GM12891 (cell line): ENCODE measurements around the gene C5orf24.
"Not testable (repeated sequence)": the region's sequence is repeated elsewhere in the genome, so short reads cannot be mapped to it uniquely, and the experiment has no call there.

Experiments used
- DNase-seq: peaks from one replicate; pipeline ENCODE4 v3.0.0; 2011; ENCODE audit warnings: low spot score; ENCODE audit not compliant: insufficient read length
- FAIRE-seq: peaks from 2 replicates; lab custom pipeline; 2011; peaks lifted over from hg19 to GRCh38; lab: Jason Lieb, UNC
- PAX5 ChIP-seq: IDR thresholded peaks from 2 replicates; pipeline ENCODE4 v1.6.1; 2011; ENCODE audit warnings: low read length, moderate library complexity, mild to moderate bottlenecking; ENCODE audit not compliant: insufficient read depth, severe bottlenecking
- POLR2A ChIP-seq: IDR thresholded peaks from 2 replicates; pipeline ENCODE4 v1.6.1; 2011; ENCODE audit warnings: low read depth, low read length, control low read depth
- POLR2AphosphoS5 ChIP-seq: IDR thresholded peaks from 2 replicates; pipeline ENCODE4 v1.6.1; 2011; ENCODE audit warnings: low read depth, low read length, control low read depth
- POU2F2 ChIP-seq: IDR thresholded peaks from 2 replicates; pipeline ENCODE4 v1.6.1; 2011; ENCODE audit warnings: low read depth, mild to moderate bottlenecking, control low read depth, low read length, moderate library complexity
- SPI1 ChIP-seq: IDR thresholded peaks from 2 replicates; pipeline ENCODE4 v1.6.1; 2011; ENCODE audit warnings: low read depth, low read length, control low read depth
- TAF1 ChIP-seq: IDR thresholded peaks from 2 replicates; pipeline ENCODE4 v1.6.1; 2011; ENCODE audit warnings: low read depth, low read length, control low read depth

The C5orf24 gene

DNA sequence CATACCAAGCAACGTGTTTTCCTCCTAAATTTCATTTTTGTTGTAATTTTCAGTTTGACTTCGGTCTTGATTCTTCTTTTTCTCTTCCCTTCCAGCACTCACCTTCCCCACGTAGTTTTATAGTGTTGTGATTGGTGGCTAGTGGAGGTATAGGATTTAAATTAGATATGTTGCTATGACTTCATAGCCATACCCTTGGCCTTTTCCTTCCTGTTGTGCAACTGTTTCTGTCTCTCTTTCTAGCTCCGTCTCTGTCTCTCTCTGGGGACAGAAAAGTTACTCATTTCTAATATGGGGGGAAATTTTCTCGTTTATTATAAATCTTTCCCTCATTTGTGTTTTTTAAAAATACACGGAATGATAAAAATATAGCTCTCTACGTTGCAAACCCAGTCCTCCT, 20.6 kb upstream of the C5orf24 start:
- TF ChIP-seq SPI1 (no peak), POLR2AphosphoS5 (no peak), POLR2A (no peak), PAX5 (no peak), TAF1 (no peak), POU2F2 (no peak)
- FAIRE-seq (no peak), DNase-seq (no peak)

DNA sequence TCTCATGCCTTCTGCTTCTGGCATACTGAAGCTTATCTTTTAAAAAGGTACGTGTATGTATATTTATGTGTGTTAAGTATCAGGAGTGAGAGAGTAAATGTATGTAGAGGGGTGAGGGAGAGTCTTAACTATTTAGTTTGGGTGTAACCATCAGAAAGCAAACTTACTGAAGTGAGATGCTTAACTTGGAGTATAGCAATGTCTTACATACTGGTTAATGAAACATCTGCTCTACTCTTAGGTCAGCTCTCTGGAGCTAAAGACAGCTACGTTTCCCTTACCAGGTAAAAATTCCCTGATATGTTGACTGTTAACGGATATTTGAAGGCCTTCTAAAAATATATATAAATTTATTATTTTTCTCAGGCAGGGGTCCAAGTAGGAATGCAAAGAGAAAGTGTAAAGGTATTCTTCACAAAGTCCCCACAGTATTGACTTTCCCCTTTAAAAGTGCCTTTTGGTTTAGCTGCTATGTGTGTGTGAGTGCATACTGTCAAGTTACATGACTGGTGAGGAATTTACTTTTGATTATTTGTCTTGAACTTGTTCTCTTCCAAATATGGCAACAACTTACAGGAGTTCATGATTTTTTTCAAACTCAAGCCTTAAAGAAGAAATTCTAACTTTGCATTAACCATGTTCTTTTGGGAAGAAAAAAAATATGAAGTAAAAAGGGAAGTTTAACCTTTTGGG, 12.3 kb upstream of the C5orf24 start:
- no peak for TF ChIP-seq POLR2AphosphoS5
- TF ChIP-seq TAF1 = no peak
- no peak for TF ChIP-seq POLR2A
- TF ChIP-seq POU2F2 = no peak
- no peak for TF ChIP-seq PAX5
- TF ChIP-seq SPI1 = no peak
- DNase-seq = no peak
- no peak for FAIRE-seq

DNA sequence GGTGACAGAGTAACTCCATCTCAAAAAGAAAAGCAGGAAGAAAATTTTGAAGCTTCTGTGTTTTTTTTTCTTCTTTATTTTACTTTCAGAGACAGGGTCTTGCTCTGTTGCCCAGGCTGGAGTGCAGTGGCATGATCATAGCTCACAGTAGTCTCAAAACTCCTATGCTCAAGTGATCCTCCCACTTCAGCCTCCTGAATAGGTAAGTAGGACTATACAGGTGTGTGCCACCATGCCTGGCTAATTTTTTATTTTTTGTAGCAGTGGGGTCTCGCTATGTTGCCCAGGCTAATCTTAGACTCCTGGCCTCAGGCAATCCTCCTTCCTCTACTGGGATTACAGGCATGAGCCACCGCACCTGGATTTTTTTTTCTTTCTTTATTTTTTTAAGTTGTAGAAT, 10.1 kb upstream of the C5orf24 start:
- no peak for TF ChIP-seq SPI1
- no peak for TF ChIP-seq POLR2AphosphoS5
- TF ChIP-seq TAF1 = no peak
- TF ChIP-seq POU2F2 = no peak
- no peak for TF ChIP-seq PAX5
- no peak for TF ChIP-seq POLR2A
- FAIRE-seq (no peak), DNase-seq (no peak)

DNA sequence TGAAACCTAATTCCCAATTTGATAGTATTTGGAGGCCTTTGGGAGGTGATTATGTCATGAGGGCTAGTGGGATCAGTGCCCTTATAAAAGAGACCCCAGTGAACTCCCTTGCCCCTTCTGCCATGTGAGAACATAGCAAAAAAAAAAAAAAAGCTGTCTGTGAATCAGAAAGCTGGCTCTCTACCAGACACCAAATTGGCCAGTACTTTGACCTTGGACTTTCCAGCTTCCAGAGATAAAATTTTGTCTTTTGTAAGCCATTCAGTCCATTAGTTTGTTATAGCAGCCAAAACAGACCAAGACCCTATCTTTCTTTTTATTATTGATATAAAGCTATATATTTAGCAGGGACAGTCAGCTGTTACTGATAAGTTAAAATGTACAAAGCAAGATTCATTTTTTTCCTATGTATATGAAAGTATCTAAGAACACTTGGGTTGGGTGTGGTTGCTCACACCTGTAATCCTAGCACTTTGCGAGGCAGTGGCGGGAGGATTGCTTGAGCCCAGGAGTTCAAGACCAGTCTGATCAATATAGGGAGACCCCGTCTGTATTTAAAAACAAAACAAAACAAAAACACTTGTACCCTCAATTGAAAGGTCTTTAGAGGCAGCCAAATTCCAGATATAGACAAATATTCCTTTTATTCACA, 8.1 kb upstream of the C5orf24 start:
- no peak for TF ChIP-seq TAF1
- TF ChIP-seq POLR2AphosphoS5 = no peak
- no peak for TF ChIP-seq POU2F2
- TF ChIP-seq PAX5 = no peak
- no peak for TF ChIP-seq SPI1
- no peak for TF ChIP-seq POLR2A
- no peak for DNase-seq
- no peak for FAIRE-seq

DNA sequence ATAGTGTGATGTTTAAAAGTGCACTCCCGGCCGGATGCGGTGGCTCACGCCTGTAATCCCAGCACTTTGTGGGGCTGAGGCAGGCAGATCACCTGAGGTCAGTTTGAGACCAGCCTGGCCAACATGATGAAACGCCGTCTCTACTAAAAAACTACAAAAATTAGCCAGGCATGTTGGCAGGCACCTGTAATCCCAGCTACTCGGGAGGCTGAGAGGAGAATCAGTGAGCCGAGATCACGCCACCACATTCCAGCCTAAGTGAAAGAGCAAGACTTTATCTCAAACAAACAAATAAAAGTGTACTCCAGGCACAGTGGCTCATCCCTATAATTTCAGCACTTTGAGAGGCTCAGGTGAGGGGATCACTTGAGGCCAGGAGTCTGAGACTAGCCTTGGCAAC, 7.4 kb upstream of the C5orf24 start:
- FAIRE-seq, DNase-seq: not testable (repeated sequence)

DNA sequence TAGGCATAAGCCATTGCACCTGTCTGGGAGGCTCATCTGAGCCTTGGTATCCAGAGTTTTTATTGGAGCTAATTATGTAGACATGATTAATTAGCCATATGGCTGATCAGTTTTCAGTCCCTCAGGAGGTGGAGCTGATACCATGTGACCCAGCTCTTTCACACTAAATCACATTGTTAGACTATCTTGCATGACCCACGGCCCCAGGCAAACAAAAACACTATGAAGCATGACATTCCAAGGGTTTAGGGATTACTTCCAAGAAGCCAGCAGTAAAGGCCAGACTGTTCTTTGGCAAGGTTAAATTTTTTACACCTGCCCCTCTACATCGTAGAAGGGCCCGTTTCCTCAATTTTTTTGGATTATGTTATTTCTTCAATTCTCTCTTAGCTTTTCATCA, 5.0 kb upstream of the C5orf24 start:
- no peak for FAIRE-seq

DNA sequence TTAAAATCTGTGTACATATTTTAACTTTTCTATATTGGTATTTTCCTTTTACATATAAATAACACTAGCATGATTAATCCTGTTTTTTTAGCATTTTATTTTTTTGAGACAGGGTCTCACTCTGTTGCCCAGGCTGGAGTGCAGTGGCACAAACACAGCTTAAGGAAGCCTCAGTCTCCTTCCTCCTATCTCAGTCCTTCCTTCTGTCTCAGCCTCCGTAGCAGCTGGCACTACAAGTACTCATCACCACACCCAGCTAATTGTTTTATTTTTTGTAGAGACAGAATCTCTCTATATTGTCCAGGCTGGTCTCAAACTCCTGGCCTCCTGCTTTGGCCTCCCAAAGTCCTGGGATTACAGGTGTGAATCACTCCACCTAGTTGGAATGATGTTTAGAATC, 1.5 kb upstream of the C5orf24 start:
- FAIRE-seq (no peak), DNase-seq (no peak)
- TF ChIP-seq POLR2AphosphoS5 (no peak), POU2F2 (no peak), TAF1 (no peak), POLR2A (no peak), PAX5 (no peak), SPI1 (no peak)

More for the DNA sequence above, 5.0 kb upstream of the C5orf24 start:
- no peak for TF ChIP-seq POU2F2
- TF ChIP-seq POLR2A = no peak
- no peak for TF ChIP-seq POLR2AphosphoS5
- no peak for TF ChIP-seq SPI1
- TF ChIP-seq PAX5 = no peak
- TF ChIP-seq TAF1 = no peak
- no peak for DNase-seq

DNA sequence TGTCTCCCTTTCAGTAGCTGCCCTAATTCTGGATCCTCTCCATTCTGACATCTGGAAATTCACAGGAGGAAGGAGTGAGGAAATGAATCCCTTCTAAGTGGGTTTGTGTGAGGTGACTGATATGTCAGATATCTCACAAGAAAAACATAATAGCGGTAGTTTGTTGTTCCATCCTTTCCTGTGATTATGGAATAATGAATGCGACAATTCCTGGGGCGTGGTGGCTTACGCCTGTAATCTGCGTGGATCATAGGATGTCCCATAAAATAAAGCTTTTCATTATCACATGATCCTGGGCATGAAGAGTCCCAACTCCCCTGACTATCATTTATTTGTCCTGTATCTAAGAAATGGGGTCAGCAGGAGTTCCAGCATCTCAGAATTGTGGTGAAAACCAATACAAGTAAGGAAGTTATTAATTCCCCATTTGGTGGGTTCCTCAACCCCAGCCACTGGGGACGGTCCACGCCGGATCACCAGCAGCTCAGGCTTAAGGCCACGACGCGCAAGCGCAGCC, 375 bp upstream of the C5orf24 start:
- TF ChIP-seq SPI1 (no peak), POU2F2 (no peak), POLR2A (no peak), TAF1 (no peak), PAX5 (no peak), POLR2AphosphoS5 (no peak)
- DNase-seq (no peak), FAIRE-seq (no peak)

DNA sequence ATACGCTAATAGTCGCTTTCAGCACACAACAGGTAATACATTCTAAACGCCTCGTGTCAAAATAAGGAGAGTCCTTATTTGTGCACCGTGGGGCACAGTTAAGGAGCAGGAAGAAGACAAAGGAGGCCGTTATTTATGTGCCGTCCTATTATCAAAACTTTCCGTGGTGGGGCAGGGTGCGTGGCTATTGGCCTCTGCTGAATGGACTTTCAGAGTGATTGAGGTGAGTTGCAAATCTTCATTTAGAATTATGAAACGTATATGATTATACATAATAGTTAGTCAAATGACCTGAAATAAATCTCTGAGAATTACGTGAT, 833 bp downstream of the C5orf24 start:
- DNase-seq = no peak
- FAIRE-seq = no peak
- no peak for TF ChIP-seq TAF1
- TF ChIP-seq POLR2AphosphoS5 = no peak
- TF ChIP-seq SPI1 = no peak
- no peak for TF ChIP-seq POLR2A
- TF ChIP-seq POU2F2 = no peak
- TF ChIP-seq PAX5 = no peak

DNA sequence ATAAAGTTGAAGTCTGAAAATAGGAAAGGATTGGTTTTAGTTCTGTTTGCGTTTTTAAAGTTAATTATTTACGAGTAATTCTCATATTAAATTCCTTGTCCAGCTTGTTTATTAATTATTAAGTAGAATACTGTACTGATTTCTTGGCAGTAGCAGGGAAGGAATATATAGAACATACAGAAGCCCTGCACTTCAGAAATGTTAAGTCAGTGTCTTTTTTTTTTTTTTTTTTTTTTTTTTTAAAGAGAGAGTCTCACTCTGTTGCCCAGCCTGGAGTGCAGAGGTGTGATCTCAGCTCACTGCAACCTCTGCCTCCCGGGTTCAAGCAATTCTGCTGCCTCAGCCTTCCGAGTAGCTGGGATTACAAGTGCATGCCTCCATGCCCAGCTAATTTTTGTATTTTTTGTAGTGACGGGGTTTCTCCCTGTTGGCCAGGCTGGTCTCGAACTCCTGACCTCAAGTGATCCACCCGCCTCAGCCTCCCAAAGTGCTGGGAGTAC, 3.7 kb downstream of the C5orf24 start:
- DNase-seq, FAIRE-seq: not testable (repeated sequence)
